HepG2 (cell line): ENCODE data around the gene SAYSD1. TPM values are rescaled to one million over a fixed set of nuclear protein-coding genes. Genes with fewer than 3 reads are reported as not detected.

Experiments used
- CCDC6 ChIP-seq: sonication (generic); formaldehyde crosslinking; IDR thresholded peaks from 2 replicates; pipeline ENCODE4 v1.8.1; 2022; ENCODE audit warnings: mild to moderate bottlenecking, missing genetic modification reagents, moderate library complexity
- FIP1L1 ChIP-seq: fragments of 200-400 bp; formaldehyde crosslinking; IDR thresholded peaks from 2 replicates; pipeline ENCODE4 v1.6.1; 2018; ENCODE audit warnings: low read depth, mild to moderate bottlenecking, low read length, moderate library complexity, borderline replicate concordance; ENCODE audit not compliant: insufficient read depth
- KAT8 ChIP-seq: IDR thresholded peaks from 2 replicates; pipeline ENCODE4 v1.6.1; 2016; ENCODE audit warnings: missing genetic modification reagents, missing compliant biosample characterization
- KLF11 ChIP-seq: IDR thresholded peaks from 2 replicates; pipeline ENCODE4 v1.6.1; 2016; ENCODE audit warnings: missing compliant biosample characterization
- MXD1 ChIP-seq: sonication (generic); formaldehyde crosslinking; IDR thresholded peaks from 2 replicates; pipeline ENCODE4 v1.4.0; 2020; ENCODE audit warnings: mild to moderate bottlenecking, missing genetic modification reagents
- PAX8 ChIP-seq: sonication (generic); formaldehyde crosslinking; IDR thresholded peaks from 2 replicates; pipeline ENCODE4 v1.8.0; 2022; ENCODE audit warnings: mild to moderate bottlenecking, missing genetic modification reagents, borderline replicate concordance
- POLR2A ChIP-seq, 2 experiments: IDR thresholded peaks; 2 replicates each; pipeline ENCODE4 v1.6.1; 2011; ENCODE audit warnings: low read depth in 2 of 2, low read length in 2 of 2, mild to moderate bottlenecking in 1 of 2, moderate library complexity in 1 of 2; ENCODE audit not compliant: insufficient read depth in 1 of 2
- RAD21 ChIP-seq: fragments of 450-650 bp; formaldehyde crosslinking; IDR thresholded peaks from 2 replicates; pipeline ENCODE4 v1.5.0; 2020; ENCODE audit warnings: mild to moderate bottlenecking
- RFX5 ChIP-seq: IDR thresholded peaks from 2 replicates; pipeline ENCODE4 v1.6.1; 2011; ENCODE audit warnings: low read depth, low read length, improper control_type of control experiment
- TRAFD1 ChIP-seq: sonication (generic); formaldehyde crosslinking; IDR thresholded peaks from 2 replicates; pipeline ENCODE4 v1.5.1; 2020; ENCODE audit warnings: missing genetic modification reagents, mild to moderate bottlenecking, borderline replicate concordance
- ZHX1 ChIP-seq: sonication (generic); formaldehyde crosslinking; IDR thresholded peaks from 2 replicates; pipeline ENCODE4 v1.8.1; 2022; ENCODE audit warnings: low read depth, mild to moderate bottlenecking, missing genetic modification reagents
- ZHX2 ChIP-seq, 2 experiments: sonication (generic) in 1 of 2; formaldehyde crosslinking in 1 of 2; IDR thresholded peaks; 2 replicates each; pipeline versions ENCODE4 v1.6.1 to v1.9.0; 2014 to 2022; ENCODE audit warnings: antibody characterized with exemption in 1 of 2, borderline replicate concordance in 1 of 2, inconsistent platforms in 1 of 2, low read depth in 1 of 2, missing genetic modification reagents in 1 of 2
- ZNF256 ChIP-seq: sonication (generic); formaldehyde crosslinking; conservative IDR thresholded peaks from 2 replicates; pipeline ENCODE4 v1.4.0; 2020; ENCODE audit warnings: missing genetic modification reagents
- ZNF33B ChIP-seq: sonication (generic); formaldehyde crosslinking; IDR thresholded peaks from 2 replicates; pipeline ENCODE4 v1.5.1; 2020; ENCODE audit warnings: mild to moderate bottlenecking, missing genetic modification reagents
- ZNF431 ChIP-seq: sonication (generic); formaldehyde crosslinking; IDR thresholded peaks from 2 replicates; pipeline ENCODE4 v1.9.0; 2022; ENCODE audit warnings: missing genetic modification reagents, low read depth, mild to moderate bottlenecking, borderline replicate concordance
- ZNF441 ChIP-seq: sonication (generic); formaldehyde crosslinking; IDR thresholded peaks from 2 replicates; pipeline ENCODE4 v1.7.0; 2021; ENCODE audit warnings: missing genetic modification reagents, borderline replicate concordance
- ZNF547 ChIP-seq: sonication (generic); formaldehyde crosslinking; IDR thresholded peaks from 2 replicates; pipeline ENCODE4 v1.5.1; 2020; ENCODE audit warnings: mild to moderate bottlenecking, missing genetic modification reagents
- ZNF782 ChIP-seq: sonication (generic); formaldehyde crosslinking; IDR thresholded peaks from 2 replicates; pipeline ENCODE4 v1.4.0; 2020; ENCODE audit warnings: missing genetic modification reagents, mild to moderate bottlenecking, borderline replicate concordance
- ZSCAN20 ChIP-seq: sonication (generic); formaldehyde crosslinking; IDR thresholded peaks from 2 replicates; pipeline ENCODE4 v1.4.0; 2020; ENCODE audit warnings: missing genetic modification reagents, mild to moderate bottlenecking, borderline replicate concordance
- polyA plus RNA-seq, 8 experiments: library from polyadenylated mRNA; depleted of rRNA in 3 of 8; stranded (reverse) in 7 of 8; unstranded in 1 of 8; fragments of >200 nt; fragmentation: Illumina TruSeq in 4 of 8; extraction: Trizol in 4 of 8; gene quantifications; 2 replicates each; pipeline versions ENCODE4 v1.2.1 to v1.2.3, GENCODE V29; 2011 to 2016; ENCODE audit warnings: low read depth in 4 of 8, missing spikeins in 1 of 8, mixed read lengths in 1 of 8; ENCODE audit not compliant: insufficient read depth in 1 of 8
- total RNA-seq, 5 experiments: library from RNA; depleted of rRNA; stranded (reverse); fragments of >200 nt; fragmentation: Illumina TruSeq; extraction: Trizol; gene quantifications; 2 replicates each; pipeline ENCODE4 v1.2.3, GENCODE V29; 2016; ENCODE audit warnings: low read depth in 1 of 5

SAYSD1 gene
- total and polyA plus RNA-seq, 2 of the 13 experiments (the other 11 are each of a cell fraction or from before 2014, with no cell fraction given) = 10.1 to 16.0 TPM

GRCh38 chr6:39137245-39137644, 22.3 kb upstream of the SAYSD1 start (continued):
- TF ChIP-seq ZNF33B (CRISPR knock-in tag) (no peak), FIP1L1 (no peak), ZHX1 (CRISPR knock-in tag) (no peak), RAD21 (CRISPR knock-in tag) (no peak), PAX8 (CRISPR knock-in tag) (no peak), RFX5 (no peak), ZHX2 (IDR thresholded peaks at IDR 0.05; ENCODE audit: low read depth) (no peak), ZHX2 (CRISPR knock-in tag; IDR thresholded peaks at IDR 0.05; ENCODE audit: borderline replicate concordance) (0 out of 2 replicates have a peak, but pooled peaks have one; percentile 60), ZNF256 (CRISPR knock-in tag) (no peak), ZNF782 (CRISPR knock-in tag) (no peak), ZSCAN20 (CRISPR knock-in tag) (no peak), CCDC6 (no peak), ZNF547 (CRISPR knock-in tag) (no peak), POLR2A (IDR thresholded peaks at IDR 0.05; ENCODE audit: insufficient read depth in 1 of 2, low read depth in 2 of 2, low read length in 2 of 2) (no peak), KAT8 (CRISPR knock-in tag) (0 out of 2 replicates have a peak, but pooled peaks have one; percentile 24), MXD1 (CRISPR knock-in tag) (no peak), TRAFD1 (no peak), ZNF441 (peak; percentile 58; the same call in 1 of the 2 replicates), ZNF431 (CRISPR knock-in tag) (no peak), KLF11 (CRISPR knock-in tag) (peak; percentile 84; the same call in 1 of the 2 replicates)
